Naive thymus-derived CD8-positive, alpha-beta T cell (primary cell): ENCODE measurements around the gene MORN4. TPM values are rescaled to one million over a fixed set of nuclear protein-coding genes. Genes with fewer than 3 reads are reported as not detected.
"Not testable (repeated sequence)": the region's sequence is repeated elsewhere in the genome, so short reads cannot be mapped to it uniquely, and the experiment has no call there.

Source experiments
- ATAC-seq, 2 donors: fragments of 150-1000 bp; cut with Tn5 transposase in 1 of 2; sonication (Bioruptor Pico), chemical (Tn5 transposase) in 1 of 2; 1 replicate in 1 of 2; 2 replicates in 1 of 2; pipeline ENCODE4 v1.10.0; 2021; ENCODE audit warnings: mild to moderate bottlenecking in 2 of 2, moderate library complexity in 2 of 2
- POLR2A ChIA-PET: fragments of 350-600 bp; sonication (Branson Sonifier 250); formaldehyde crosslinking; loops from one replicate; lab custom pipeline; 2021; ENCODE audit warnings: antibody characterized with exemption; lab: Charles Lee
- DNase-seq, 10 donors: peaks; one replicate each; pipeline versions ENCODE4 v3.0.0 to v3.0.0-alpha.2; 2020 to 2022
- H3K27ac Mint-ChIP-seq, 10 donors: one replicate each; pipeline ENCODE4 v1.8.0; 2020 to 2022; ENCODE audit warnings: mild to moderate bottlenecking in 10 of 10, mixed read lengths in 10 of 10, moderate library complexity in 4 of 10, inconsistent platforms in 1 of 10
- H3K27me3 Mint-ChIP-seq, 5 donors: one replicate each; pipeline ENCODE4 v1.8.0; 2021 to 2022; ENCODE audit warnings: mixed read lengths in 5 of 5
- H3K36me3 Mint-ChIP-seq, 3 donors: one replicate each; pipeline ENCODE4 v1.8.0; 2020 to 2022; ENCODE audit warnings: mixed read lengths in 3 of 3, mild to moderate bottlenecking in 2 of 3, inconsistent platforms in 1 of 3
- H3K4me1 Mint-ChIP-seq, 4 donors: one replicate each; pipeline ENCODE4 v1.8.0; 2021 to 2022; ENCODE audit warnings: mixed read lengths in 4 of 4
- H3K4me3 Mint-ChIP-seq, 10 donors: one replicate each; pipeline ENCODE4 v1.8.0; 2020 to 2022; ENCODE audit warnings: mild to moderate bottlenecking in 10 of 10, mixed read lengths in 10 of 10, moderate library complexity in 6 of 10, inconsistent platforms in 1 of 10
- H3K9me3 Mint-ChIP-seq, 9 donors: one replicate each; pipeline ENCODE4 v1.8.0; 2020 to 2022; ENCODE audit warnings: mixed read lengths in 9 of 9, mild to moderate bottlenecking in 3 of 9, inconsistent platforms in 1 of 9, moderate library complexity in 1 of 9
- polyA plus RNA-seq, 3 donors: library from polyadenylated mRNA; unstranded; fragments of 300-500 nt; fragmentation: Illumina TruSeq; gene quantifications; one replicate each; pipeline ENCODE4 v1.2.3, GENCODE V29; 2021
- total RNA-seq, 8 experiments: library from RNA in 2 of 8; stranded (reverse) in 2 of 8; gene quantifications; one replicate each; pipeline ENCODE4 v1.2.3 and lab custom pipeline; 2021 to 2026

Gene MORN4
- total and polyA plus RNA-seq, 5 experiments from 2014 or later, result 1.6 to 6.2 (median 3.1) TPM

- POLR2A ChIA-PET, result no interaction called here
- Mint-ChIP-seq H3K27me3 (no peaks in the 10 kb centered on the region), H3K4me1 (peaks cover 0 to 2% (median under 1%) of the 10 kb centered on the region in 4 donors), H3K36me3 (peaks cover 6 to 82% (median 20%) of the 10 kb centered on the region in 3 donors), H3K27ac (peak overlapping the region in 1 of 10 donors; percentile 53), H3K4me3 (no peak overlapping the region), H3K9me3 (no peaks in the 10 kb centered on the region)
- ATAC-seq (no peak), DNase-seq (no peak)
Measured at GRCh38 chr10:97656777-97657176, 23.5 kb upstream of the MORN4 start.

GRCh38 chr10:97651773-97652172, 18.5 kb upstream of the MORN4 start:
- POLR2A ChIA-PET, result no interaction called here
- Mint-ChIP-seq H3K36me3 (peaks cover 6 to 61% (median 16%) of the 10 kb centered on the region in 3 donors), H3K9me3 (no peaks in the 10 kb centered on the region), H3K4me3 (no peak overlapping the region), H3K27ac (peak overlapping the region in 1 of 10 donors; percentile 13), H3K27me3 (no peaks in the 10 kb centered on the region), H3K4me1 (peaks cover 8 to 28% (median 13%) of the 10 kb centered on the region in 4 donors)
- ATAC-seq (no peak), DNase-seq (no peak)

- Mint-ChIP-seq H3K9me3 (no peaks in the 10 kb centered on the region), H3K36me3 (peaks cover 6 to 53% (median 9%) of the 10 kb centered on the region in 3 donors), H3K27me3 (no peaks in the 10 kb centered on the region), H3K4me3 (no peak overlapping the region), H3K4me1 (peaks cover 8 to 30% (median 14%) of the 10 kb centered on the region in 4 donors), H3K27ac (no peak overlapping the region)
- ATAC-seq, result no peak
- DNase-seq, result no peak
- POLR2A ChIA-PET, result no interaction called here
Measured at GRCh38 chr10:97650726-97651125, 17.4 kb upstream of the MORN4 start.

GRCh38 chr10:97649405-97649750, 16.1 kb upstream of the MORN4 start:
- H3K27ac Mint-ChIP-seq, result peak overlapping the region in 4 of 10 donors; percentile 17 to 89 (median 36)
- peaks cover 8 to 31% (median 14%) of the 10 kb centered on the region in 4 donors for H3K4me1 Mint-ChIP-seq
- H3K9me3 Mint-ChIP-seq, DNase-seq, ATAC-seq, H3K27me3 Mint-ChIP-seq: not testable (repeated sequence)
- POLR2A ChIA-PET, result interaction anchor here (1.2 kb wide), 1 partner anchor 9 kb away, joined by 5 read pairs; the partner anchor contains the start of gene PI4K2A
- H3K4me3 Mint-ChIP-seq, result peak overlapping the region in 2 of 10 donors; percentile 8
- H3K36me3 Mint-ChIP-seq, result peaks cover 6 to 52% (median 11%) of the 10 kb centered on the region in 3 donors

- H3K9me3 Mint-ChIP-seq, result no peaks in the 10 kb centered on the region
- ATAC-seq, result peak; percentile 68 to 79
- peaks cover 6 to 50% (median 14%) of the 10 kb centered on the region in 3 donors for H3K36me3 Mint-ChIP-seq
- POLR2A ChIA-PET, result interaction anchor here (1.2 kb wide), 1 partner anchor 8 kb away, joined by 5 read pairs; the partner anchor contains the start of gene PI4K2A
- peaks cover 8 to 31% (median 14%) of the 10 kb centered on the region in 4 donors for H3K4me1 Mint-ChIP-seq
- H3K27me3 Mint-ChIP-seq, result no peaks in the 10 kb centered on the region
- peak in 2 of 10 donors; percentile 7 to 30 for DNase-seq
- H3K4me3 Mint-ChIP-seq, result peak overlapping the region in 5 of 10 donors; percentile 8 to 41 (median 24)
- H3K27ac Mint-ChIP-seq, result peak overlapping the region in 8 of 10 donors; percentile 2 to 89 (median 52)
Measured at GRCh38 chr10:97648562-97649404, 15.5 kb upstream of the MORN4 start.

GRCh38 chr10:97647556-97647955, 14.3 kb upstream of the MORN4 start:
- peak overlapping the region in 3 of 10 donors; percentile 7 to 66 (median 55) for H3K27ac Mint-ChIP-seq
- POLR2A ChIA-PET, result no interaction called here

GRCh38 chr10:97644936-97645335, 11.6 kb upstream of the MORN4 start:
- DNase-seq (no peak), ATAC-seq (no peak)
- Mint-ChIP-seq H3K36me3 (peaks cover 0 to 21% (median 12%) of the 10 kb centered on the region in 3 donors), H3K9me3 (no peaks in the 10 kb centered on the region), H3K4me3 (peak overlapping the region in 1 of 10 donors; percentile 20), H3K27ac (peak overlapping the region in 1 of 10 donors; percentile 43), H3K27me3 (no peaks in the 10 kb centered on the region), H3K4me1 (peaks cover 17 to 53% (median 37%) of the 10 kb centered on the region in 4 donors)
- POLR2A ChIA-PET, result no interaction called here

More at GRCh38 chr10:97647556-97647955, 14.3 kb upstream of the MORN4 start:
- H3K9me3 Mint-ChIP-seq, result no peaks in the 10 kb centered on the region
- peaks cover 13 to 41% (median 24%) of the 10 kb centered on the region in 4 donors for H3K4me1 Mint-ChIP-seq
- no peak overlapping the region for H3K4me3 Mint-ChIP-seq
- peaks cover 0 to 38% (median 12%) of the 10 kb centered on the region in 3 donors for H3K36me3 Mint-ChIP-seq
- H3K27me3 Mint-ChIP-seq, result no peaks in the 10 kb centered on the region
- no peak for DNase-seq
- ATAC-seq, result no peak

GRCh38 chr10:97643441-97643985, 10.2 kb upstream of the MORN4 start:
- DNase-seq (no peak), ATAC-seq (no peak)
- Mint-ChIP-seq H3K4me3 (peak overlapping the region in 7 of 10 donors; percentile 1 to 62 (median 14)), H3K9me3 (no peaks in the 10 kb centered on the region), H3K27me3 (no peaks in the 10 kb centered on the region), H3K4me1 (peaks cover 10 to 42% (median 29%) of the 10 kb centered on the region in 4 donors), H3K36me3 (peaks cover 0 to 21% (median 12%) of the 10 kb centered on the region in 3 donors), H3K27ac (peak overlapping the region in 1 of 10 donors; percentile 34)
- POLR2A ChIA-PET, result no interaction called here

- POLR2A ChIA-PET, result interaction anchor here (1.7 kb wide), 1 partner anchor 45 kb away, joined by 9 read pairs; the partner anchor contains the start of gene AVPI1
- Mint-ChIP-seq H3K4me3 (peak overlapping the region; percentile 53 to 98 (median 95)), H3K36me3 (peaks cover 0 to 18% (median 12%) of the 10 kb centered on the region in 3 donors), H3K4me1 (peaks cover 9 to 37% (median 26%) of the 10 kb centered on the region in 4 donors), H3K27ac (peak overlapping the region in 3 of 10 donors; percentile 43 to 85 (median 83))
- not testable (repeated sequence) for H3K9me3 Mint-ChIP-seq, ATAC-seq, H3K27me3 Mint-ChIP-seq, DNase-seq
Measured at GRCh38 chr10:97642471-97643159, 9.3 kb upstream of the MORN4 start.

GRCh38 chr10:97640868-97641811, 7.8 kb upstream of the MORN4 start:
- Mint-ChIP-seq H3K4me1 (peaks cover 9 to 31% (median 24%) of the 10 kb centered on the region in 4 donors), H3K9me3 (no peaks in the 10 kb centered on the region), H3K36me3 (peaks cover 0 to 13% (median 8%) of the 10 kb centered on the region in 3 donors), H3K4me3 (peak overlapping the region; percentile 72 to 98 (median 96)), H3K27me3 (no peaks in the 10 kb centered on the region), H3K27ac (peak overlapping the region; percentile 50 to 98 (median 90))
- DNase-seq, result peak in 4 of 10 donors; percentile 5 to 23 (median 7)
- POLR2A ChIA-PET, result interaction anchor here (0.9 to 1.7 kb wide), 6 partner anchors 8 to 222 kb away, joined by 3 to 9 read pairs (median 4); partner anchors contain the start of genes AVPI1 and ZFYVE27
- ATAC-seq, result peak; percentile 8 to 16
